ENCODE data around the gene MAPK8IP3.
"Not testable (repeated sequence)": the region's sequence is repeated elsewhere in the genome, so short reads cannot be mapped to it uniquely, and the experiment has no call there.

The MAPK8IP3 gene

DNA sequence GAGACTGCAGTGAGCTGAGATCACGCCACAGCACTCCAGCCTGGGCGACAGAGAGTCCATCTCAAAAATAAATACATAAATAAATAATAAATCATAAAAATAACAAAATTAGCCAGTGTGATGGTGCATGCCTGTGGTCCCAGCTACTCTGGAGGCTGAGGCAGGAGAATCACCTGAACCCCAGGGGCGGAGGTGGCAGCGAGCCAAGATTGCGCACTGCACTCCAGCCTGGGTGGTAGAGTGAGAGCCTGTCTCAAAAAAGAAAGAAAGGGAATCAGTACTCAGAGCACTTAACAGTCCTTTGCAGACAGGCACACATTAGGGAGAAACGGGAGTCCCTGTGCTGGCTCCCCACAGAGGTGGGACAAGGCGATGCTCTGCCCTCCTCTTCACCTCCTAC is 25.1 kb downstream of the MAPK8IP3 start:
- DNase-seq (ENCODE audit: low read depth): no peak
- TF ChIP-seq CTCF (IDR thresholded peaks at IDR 0.05; ENCODE audit: control insufficient read depth, extremely low read depth, insufficient read depth): no peak
- H3K4me3 ChIP-seq (ENCODE audit: low read depth, low read length): no peak overlapping the region

DNA sequence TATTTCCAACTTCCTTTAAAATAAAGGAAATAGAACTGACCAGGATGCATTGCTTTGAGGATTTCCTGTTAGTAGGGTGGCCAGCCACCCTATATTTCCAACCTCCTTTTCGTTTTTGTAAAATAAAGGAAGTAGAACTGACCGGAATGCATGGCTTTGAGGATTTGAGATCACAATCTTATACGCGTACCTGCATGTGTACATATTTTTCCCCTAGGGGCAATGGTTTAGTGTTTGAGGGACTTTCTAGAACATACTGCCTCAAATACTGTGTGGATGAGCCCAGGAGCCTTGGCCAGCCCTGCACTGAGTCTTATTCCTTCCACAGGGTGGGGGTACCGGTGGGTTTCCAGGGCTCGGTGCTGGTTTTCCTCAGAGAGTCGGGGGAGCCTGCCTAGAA is 25.6 kb downstream of the MAPK8IP3 start:
- no peak overlapping the region for H3K4me3 ChIP-seq (ENCODE audit: low read depth, low read length)
- no peak for TF ChIP-seq CTCF (IDR thresholded peaks at IDR 0.05; ENCODE audit: control insufficient read depth, extremely low read depth, insufficient read depth)
- DNase-seq (ENCODE audit: low read depth): no peak

DNA sequence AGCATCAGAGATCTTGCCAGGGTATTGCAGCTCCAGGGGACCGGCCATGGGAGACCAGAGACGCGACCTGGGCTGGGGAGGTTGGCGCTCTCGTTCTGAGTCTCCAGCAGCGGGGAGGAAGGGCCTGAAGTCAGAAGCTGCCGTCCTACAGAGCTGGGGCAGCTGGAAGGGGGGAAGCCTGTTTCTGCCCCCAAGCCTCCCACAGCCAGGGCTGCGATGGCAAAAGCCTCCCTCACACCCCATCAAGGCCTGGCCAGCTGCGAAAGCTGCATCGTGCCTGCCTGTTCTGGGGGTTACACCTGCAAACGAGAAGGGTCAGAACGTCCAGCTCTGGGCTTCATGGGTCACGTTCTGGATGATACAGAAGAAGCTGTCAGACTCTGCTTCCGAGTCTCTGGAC is 26.1 kb downstream of the MAPK8IP3 start:
- TF ChIP-seq CTCF (IDR thresholded peaks at IDR 0.05; ENCODE audit: control insufficient read depth, extremely low read depth, insufficient read depth): no peak
- no peak for DNase-seq (ENCODE audit: low read depth)
- no peak overlapping the region for H3K4me3 ChIP-seq (ENCODE audit: low read depth, low read length)

DNA sequence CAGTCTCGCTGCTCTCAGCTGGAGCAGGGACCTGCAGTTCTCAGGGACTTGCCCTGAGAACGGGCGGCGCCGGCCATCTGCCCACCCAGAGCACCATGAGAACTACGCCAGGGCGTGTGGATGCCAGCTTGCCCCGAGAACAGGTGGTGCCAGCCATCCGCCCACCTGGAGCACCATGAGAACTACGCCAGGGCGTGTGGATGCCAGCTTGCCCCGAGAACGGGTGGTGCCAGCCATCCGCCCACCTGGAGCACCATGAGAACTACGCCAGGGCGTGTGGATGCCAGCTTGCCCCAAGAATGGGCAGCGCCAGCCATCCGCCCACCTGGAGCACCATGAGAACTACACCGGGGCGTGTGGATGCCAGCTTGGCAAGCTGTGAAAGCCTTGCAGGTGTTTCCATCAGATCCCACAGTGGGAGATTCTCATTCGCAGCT is 26.6 kb downstream of the MAPK8IP3 start:
- DNase-seq (ENCODE audit: low read depth); H3K4me3 ChIP-seq (ENCODE audit: low read depth, low read length): not testable (repeated sequence)

DNA sequence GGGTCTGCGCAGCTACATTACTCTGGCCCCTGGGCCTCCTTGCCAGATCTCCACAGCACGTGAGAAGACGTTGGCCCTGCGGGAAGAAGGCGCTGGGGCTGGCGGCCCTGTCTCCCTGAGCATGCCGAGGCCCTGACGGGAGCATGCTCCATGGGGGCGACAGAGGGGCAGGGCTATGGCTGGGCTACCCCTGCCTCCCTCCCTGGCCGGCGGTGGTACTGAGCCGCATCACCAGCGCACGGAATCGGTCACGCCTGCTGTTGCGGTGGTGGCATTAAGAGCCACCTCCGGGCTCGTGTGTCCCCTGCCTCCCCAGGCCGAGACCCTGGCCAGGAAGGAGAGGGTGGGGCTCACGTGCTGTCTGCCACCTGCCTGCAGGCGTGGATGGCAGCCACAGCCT is 28.1 kb downstream of the MAPK8IP3 start:
- DNase-seq (ENCODE audit: low read depth): no peak
- no peak overlapping the region for H3K4me3 ChIP-seq (ENCODE audit: low read depth, low read length)
- no peak for TF ChIP-seq CTCF (IDR thresholded peaks at IDR 0.05; ENCODE audit: control insufficient read depth, extremely low read depth, insufficient read depth)

- H3K4me3 ChIP-seq (ENCODE audit: low read depth, low read length): no peak overlapping the region
- DNase-seq (ENCODE audit: low read depth): no peak
- no peak for TF ChIP-seq CTCF (IDR thresholded peaks at IDR 0.05; ENCODE audit: control insufficient read depth, extremely low read depth, insufficient read depth)
Measured at GRCh38 chr16:1734816-1735215, 28.8 kb downstream of the MAPK8IP3 start.

- no peak for TF ChIP-seq CTCF (IDR thresholded peaks at IDR 0.05; ENCODE audit: control insufficient read depth, extremely low read depth, insufficient read depth)
- no peak for DNase-seq (ENCODE audit: low read depth)
- no peak overlapping the region for H3K4me3 ChIP-seq (ENCODE audit: low read depth, low read length)
Measured at GRCh38 chr16:1740234-1740633, 34.2 kb downstream of the MAPK8IP3 start.

Measured in LNCaP clone FGC (cell line).